LNCAP (cell line): ENCODE results near the gene NAPG.
A peak's percentile ranks its signal among the peaks of the same experiment; 100 is the strongest.

Experiments used
- CTCF ChIP-seq: fragments of 450-650 bp; IDR thresholded peaks from 2 replicates; pipeline ENCODE4 v1.5.1; 2017; ENCODE audit warnings: mild to moderate bottlenecking

The NAPG gene

GRCh38 chr18:10482985-10483949 lies 42.6 kb upstream of the NAPG start:
- TF ChIP-seq CTCF, result no peak

- no peak for TF ChIP-seq CTCF
These were observed 40.4 kb upstream of the NAPG start for GRCh38 chr18:10485475-10485874.

- no peak for TF ChIP-seq CTCF
These were observed 39.5 kb upstream of the NAPG start for GRCh38 chr18:10486362-10486761.

GRCh38 chr18:10487154-10487553 lies 38.7 kb upstream of the NAPG start:
- no peak for TF ChIP-seq CTCF

DNA sequence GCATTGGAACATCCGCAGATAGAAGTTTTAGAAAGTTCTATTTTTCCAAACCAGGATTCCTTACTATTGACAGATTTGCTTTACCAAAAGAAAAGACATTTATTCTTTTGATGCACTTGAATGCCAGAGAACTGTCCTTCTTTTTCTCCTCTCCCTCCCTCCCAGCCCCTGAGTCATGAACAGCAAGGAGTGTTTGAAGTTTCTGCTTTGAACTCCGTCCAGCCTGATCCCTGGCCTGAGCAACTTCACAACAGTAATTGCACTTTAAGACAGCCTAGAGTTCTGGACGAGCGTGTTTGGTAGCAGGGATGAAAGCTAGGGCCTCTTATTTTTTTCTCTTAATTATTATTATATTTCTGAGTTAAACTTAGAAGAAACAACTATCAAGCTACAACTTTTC lies 37.8 kb upstream of the NAPG start:
- TF ChIP-seq CTCF, result no peak

DNA sequence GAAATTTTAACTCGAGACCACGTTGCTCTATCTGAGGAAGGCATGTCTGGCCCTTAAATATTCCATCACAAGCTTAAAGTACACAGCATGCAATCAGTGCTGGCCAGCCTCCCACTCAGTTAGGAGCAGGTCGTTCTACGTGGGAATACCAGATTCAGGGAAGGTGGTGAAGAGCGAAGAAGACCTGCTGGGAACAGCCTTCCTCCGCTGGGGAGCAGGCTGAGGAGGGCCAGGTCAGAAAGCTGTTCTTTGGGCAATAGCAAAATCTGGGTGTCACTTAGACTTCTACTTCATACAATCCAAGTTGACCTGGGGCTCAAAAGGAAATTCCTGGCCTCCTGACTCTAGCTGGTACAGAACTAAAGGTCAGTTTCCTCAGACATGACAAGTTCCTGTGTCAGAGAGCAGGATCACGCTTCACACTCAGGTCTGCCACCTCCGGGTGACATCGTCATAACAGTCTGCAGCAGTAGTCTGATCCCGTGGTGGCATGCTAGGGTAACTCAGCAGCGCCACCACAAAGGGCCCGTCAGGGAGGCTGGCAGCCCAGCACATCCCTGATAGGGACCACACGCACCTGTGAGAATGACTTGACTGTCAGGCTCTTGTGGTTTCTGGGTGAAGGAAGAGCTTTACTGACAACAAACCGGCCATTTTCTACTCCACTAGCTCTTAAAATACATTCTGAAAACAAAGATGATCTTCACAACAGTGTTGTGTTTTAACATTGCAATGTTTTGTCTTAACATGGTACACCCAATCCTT lies 35.2 kb upstream of the NAPG start:
- TF ChIP-seq CTCF, result peak; percentile 56

DNA sequence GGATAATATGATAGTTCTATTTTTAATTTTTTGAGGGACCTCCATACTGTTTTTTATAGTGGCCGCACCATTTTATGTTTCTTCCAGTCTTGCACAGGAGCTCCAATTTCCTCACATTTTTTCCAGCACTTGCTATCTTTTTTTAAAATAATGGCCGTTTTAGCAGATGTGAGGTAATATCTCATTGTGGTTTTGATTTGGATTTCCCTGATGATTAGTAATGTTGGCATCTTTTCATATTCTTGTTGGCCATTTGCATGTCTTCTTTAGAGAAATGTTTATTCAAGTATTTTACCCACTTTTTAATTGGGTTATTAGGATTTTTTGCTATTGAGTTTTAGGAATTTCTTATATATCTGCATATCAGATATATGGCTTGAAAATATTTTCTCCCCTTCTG lies 29.9 kb upstream of the NAPG start:
- no peak for TF ChIP-seq CTCF
